Stimulated activated CD4-positive, alpha-beta T cell treated with anti-CD3 and anti-CD28 coated beads, Interleukin-15, amount 100 ng/mL, for 1 hour (primary cell): ENCODE measurements around the gene OTUD3.
"Not testable (repeated sequence)": the region's sequence is repeated elsewhere in the genome, so short reads cannot be mapped to it uniquely, and the experiment has no call there.

Experiments
- DNase-seq, 2 donors: peaks; one replicate each; pipeline ENCODE4 v3.0.0-alpha.2; 2020; ENCODE audit warnings: low read depth in 1 of 2, low spot score in 1 of 2

OTUD3 gene

GRCh38 chr1:19882111-19883071 lies at the start of gene OTUD3:
Gene OTUD3 (plus strand): TSS chr1:19882395. CDS start chr1:19882514, 119 bp downstream.
- DNase-seq = peak; percentile 87 to 92

GRCh38 chr1:19835578-19835977 lies 46.6 kb upstream of the OTUD3 start:
- DNase-seq = no peak

GRCh38 chr1:19837866-19838265 lies 44.3 kb upstream of the OTUD3 start:
- no peak for DNase-seq

GRCh38 chr1:19840228-19840627 lies 42.0 kb upstream of the OTUD3 start:
- DNase-seq = no peak

GRCh38 chr1:19844731-19845495 lies 37.3 kb upstream of the OTUD3 start:
- no peak for DNase-seq

- no peak for DNase-seq
These were observed 36.6 kb upstream of the OTUD3 start for GRCh38 chr1:19845555-19845954.

GRCh38 chr1:19846338-19846737 lies 35.9 kb upstream of the OTUD3 start:
- DNase-seq = no peak

- not testable (repeated sequence) for DNase-seq
These were observed 34.9 kb upstream of the OTUD3 start for GRCh38 chr1:19847334-19847733.

GRCh38 chr1:19849307-19849706 lies 32.9 kb upstream of the OTUD3 start:
- not testable (repeated sequence) for DNase-seq

GRCh38 chr1:19850214-19850613 lies 32.0 kb upstream of the OTUD3 start:
- no peak for DNase-seq

GRCh38 chr1:19852036-19852435 lies 30.2 kb upstream of the OTUD3 start:
- no peak for DNase-seq

GRCh38 chr1:19854866-19855265 lies 27.3 kb upstream of the OTUD3 start:
- DNase-seq = no peak

GRCh38 chr1:19858893-19859292 lies 23.3 kb upstream of the OTUD3 start:
- no peak for DNase-seq

- DNase-seq = no peak
These were observed 22.3 kb upstream of the OTUD3 start for GRCh38 chr1:19859876-19860275.

GRCh38 chr1:19860418-19860817 lies 21.8 kb upstream of the OTUD3 start:
- DNase-seq = no peak

GRCh38 chr1:19861034-19861433 lies 21.2 kb upstream of the OTUD3 start:
- DNase-seq = no peak

- DNase-seq = no peak
These were observed 20.2 kb upstream of the OTUD3 start for GRCh38 chr1:19861842-19862530.

GRCh38 chr1:19862944-19863343 lies 19.3 kb upstream of the OTUD3 start:
- DNase-seq = no peak

GRCh38 chr1:19864570-19865160 lies 17.5 kb upstream of the OTUD3 start:
- DNase-seq = no peak

GRCh38 chr1:19866029-19866428 lies 16.2 kb upstream of the OTUD3 start:
- DNase-seq = no peak

- DNase-seq = no peak
These were observed 15.4 kb upstream of the OTUD3 start for GRCh38 chr1:19866758-19867157.
